Retinal pigment epithelial cell (primary cell): ENCODE measurements around the gene LMF1.

ENCODE experiments used
- DNase-seq: peaks from one replicate; pipeline ENCODE4 v3.0.0-alpha.2; 2010; ENCODE audit warnings: low read depth
- H3K4me3 ChIP-seq: 2 replicates; pipeline ENCODE4 v1.5.1; 2011; ENCODE audit warnings: mild to moderate bottlenecking, low read length, control low read depth, moderate library complexity
- TF ChIP-seq, protein P1 (sequence below): conservative IDR thresholded peaks from 2 replicates; pipeline ENCODE4 v1.5.1; 2011; ENCODE audit warnings: low read depth, low read length, control low read depth, inconsistent platforms

Gene LMF1

DNA sequence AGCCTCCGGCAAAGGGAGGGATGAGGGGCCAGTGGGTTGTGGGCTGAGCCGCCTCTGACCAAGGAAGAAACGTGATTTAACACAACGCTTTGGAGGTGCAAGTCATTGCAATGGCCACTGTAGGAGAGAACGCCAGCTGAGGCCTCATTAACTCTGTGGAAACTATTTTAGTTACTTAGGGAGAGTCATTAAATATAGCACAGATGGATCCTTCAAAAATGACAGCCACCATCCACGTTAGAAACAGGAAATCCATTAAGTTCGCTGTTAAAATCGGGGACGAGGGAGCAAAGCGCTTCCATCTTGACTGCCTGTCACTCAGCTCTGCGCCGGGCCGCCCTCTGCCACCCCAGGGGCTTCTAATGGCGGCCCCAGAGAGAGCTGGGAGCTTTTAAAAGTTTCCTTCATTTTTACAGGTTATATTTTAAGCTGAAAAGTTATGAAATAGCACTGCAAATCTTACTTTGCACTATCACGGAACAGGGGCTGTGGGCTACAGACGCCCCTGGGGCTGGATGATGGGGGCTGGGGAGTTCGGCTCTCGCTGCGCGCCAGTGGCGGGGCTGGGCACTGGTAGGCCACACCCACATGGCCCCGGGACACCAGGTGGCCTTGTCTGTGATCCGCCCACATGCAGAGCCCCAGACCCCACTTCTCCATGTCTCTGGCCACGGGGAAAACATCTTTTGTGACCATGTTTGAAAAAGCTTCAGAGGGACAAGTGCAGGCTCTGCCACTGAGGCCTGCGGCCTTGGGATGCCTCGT, 54.6 kb downstream of the LMF1 start:
- H3K4me3 ChIP-seq, result no peak overlapping the region
- DNase-seq, result no peak
- TF ChIP-seq, protein P1, sequence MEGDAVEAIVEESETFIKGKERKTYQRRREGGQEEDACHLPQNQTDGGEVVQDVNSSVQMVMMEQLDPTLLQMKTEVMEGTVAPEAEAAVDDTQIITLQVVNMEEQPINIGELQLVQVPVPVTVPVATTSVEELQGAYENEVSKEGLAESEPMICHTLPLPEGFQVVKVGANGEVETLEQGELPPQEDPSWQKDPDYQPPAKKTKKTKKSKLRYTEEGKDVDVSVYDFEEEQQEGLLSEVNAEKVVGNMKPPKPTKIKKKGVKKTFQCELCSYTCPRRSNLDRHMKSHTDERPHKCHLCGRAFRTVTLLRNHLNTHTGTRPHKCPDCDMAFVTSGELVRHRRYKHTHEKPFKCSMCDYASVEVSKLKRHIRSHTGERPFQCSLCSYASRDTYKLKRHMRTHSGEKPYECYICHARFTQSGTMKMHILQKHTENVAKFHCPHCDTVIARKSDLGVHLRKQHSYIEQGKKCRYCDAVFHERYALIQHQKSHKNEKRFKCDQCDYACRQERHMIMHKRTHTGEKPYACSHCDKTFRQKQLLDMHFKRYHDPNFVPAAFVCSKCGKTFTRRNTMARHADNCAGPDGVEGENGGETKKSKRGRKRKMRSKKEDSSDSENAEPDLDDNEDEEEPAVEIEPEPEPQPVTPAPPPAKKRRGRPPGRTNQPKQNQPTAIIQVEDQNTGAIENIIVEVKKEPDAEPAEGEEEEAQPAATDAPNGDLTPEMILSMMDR, result no peak

DNA sequence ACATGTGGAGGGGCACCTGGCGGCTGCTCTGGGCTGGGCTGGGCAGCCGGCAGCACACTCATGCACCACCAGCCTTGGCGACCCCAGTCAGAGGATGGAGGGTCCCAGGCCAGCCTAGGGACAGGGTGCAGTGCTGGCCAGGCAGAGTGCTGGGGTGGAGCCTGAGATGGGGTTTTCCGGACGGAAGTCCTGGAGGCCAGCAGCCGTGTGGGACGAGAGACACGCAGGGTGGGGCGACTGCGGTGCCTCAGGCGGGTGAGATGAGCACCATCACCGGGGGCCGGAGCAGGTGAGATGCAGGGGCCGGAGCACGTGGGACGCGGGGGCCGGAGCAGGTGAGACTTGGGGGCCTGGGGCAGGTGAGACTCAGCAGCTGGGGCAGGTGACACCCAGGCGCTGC, 55.2 kb downstream of the LMF1 start:
- no peak overlapping the region for H3K4me3 ChIP-seq
- TF ChIP-seq, protein P1, result no peak
- no peak for DNase-seq

DNA sequence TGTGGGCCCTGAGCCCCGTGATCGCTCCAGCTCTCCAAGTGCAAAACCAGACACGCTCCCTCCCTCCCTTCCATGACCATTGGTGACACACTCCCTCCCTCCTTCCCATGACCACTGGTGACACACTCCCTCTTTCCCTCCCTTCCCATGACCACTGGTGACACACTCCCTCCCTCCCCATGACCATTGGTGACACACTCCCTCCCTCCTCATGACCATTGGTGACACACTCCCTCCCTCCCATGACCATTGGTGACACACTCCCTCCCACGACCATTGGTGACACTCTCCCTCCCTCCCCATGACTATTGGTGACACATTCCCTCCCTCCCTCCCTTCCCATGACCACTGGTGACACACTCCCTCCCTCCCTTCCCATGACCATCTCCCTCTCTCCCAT, 56.3 kb downstream of the LMF1 start:
- TF ChIP-seq, protein P1, result no peak
- H3K4me3 ChIP-seq, result no peak overlapping the region
- DNase-seq, result no peak

DNA sequence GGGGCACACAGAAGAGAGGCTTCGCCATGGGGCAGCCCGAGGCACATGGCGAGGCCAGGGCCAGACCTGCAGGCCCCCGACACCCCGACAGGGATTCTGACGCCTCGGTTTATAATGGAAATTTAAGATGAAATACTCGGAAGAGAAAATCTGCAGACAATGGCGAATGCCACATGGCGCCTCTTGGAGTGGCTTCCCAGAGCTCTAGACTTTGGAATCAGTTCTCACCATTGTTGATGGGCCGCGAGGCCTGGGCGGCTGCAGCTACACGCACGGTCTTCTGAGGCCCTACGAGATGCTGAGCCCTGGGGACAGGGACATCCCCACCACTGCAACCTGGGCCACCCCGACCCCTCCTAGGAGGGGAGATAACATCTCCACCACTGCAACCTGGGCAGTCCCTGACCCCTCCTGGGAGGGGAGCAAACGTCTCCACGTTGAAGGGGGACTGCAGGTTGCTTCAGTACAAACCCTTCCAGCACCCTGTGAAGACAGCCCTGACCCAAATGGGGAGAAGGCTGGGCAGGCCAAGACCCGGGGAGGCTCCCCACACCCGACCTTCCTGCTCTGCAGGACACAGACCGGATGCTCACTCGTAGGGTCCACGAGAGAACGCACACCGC, 56.9 kb downstream of the LMF1 start:
- no peak overlapping the region for H3K4me3 ChIP-seq
- TF ChIP-seq, protein P1, result no peak
- DNase-seq, result no peak

DNA sequence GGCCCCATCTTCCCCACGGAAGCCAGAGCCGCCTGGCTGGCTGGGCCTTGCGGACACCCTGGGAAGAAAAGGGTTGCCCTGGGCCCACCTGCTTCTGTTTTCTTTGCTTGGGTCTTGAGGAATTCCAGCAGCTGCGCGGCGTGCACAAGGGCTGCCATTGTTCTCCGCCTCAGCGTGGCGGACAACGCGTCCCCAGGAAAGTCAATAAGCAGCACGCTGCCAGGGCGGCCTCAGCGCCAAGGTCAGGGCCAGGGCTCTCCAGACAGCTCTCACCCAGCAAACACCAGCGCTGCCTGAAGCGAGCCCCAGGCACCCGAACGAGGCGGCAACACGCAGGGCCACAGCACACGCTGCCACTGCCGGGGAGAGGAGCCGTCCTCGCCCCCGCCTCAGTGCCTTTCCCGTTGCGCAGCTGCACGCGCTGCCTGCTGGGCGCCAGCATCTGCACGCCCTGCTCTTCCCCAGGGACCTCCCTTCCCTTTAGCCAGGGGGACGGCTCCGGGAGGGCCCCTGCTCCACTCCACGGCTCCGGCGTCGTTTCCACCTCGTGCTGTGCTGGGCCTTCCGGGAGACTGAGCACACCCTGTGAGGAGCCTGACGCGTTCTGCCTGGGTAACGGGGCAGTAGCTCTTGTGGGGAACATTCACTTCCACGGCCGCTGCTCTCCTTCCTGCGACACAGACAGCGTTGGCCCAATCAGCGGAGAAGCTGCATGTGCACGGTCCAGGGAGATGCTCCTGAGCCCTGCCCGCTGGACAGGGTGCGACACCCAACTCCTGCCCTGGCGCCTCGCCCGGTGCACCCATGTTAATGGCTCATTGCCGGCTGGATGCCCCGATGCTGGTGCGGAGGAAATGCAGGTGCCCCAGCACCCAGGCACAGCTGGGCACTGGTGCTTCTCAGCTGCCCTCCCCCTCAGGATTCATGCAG, 57.8 kb downstream of the LMF1 start:
- no peak for DNase-seq
- TF ChIP-seq, protein P1, result no peak
- H3K4me3 ChIP-seq, result no peak overlapping the region

DNA sequence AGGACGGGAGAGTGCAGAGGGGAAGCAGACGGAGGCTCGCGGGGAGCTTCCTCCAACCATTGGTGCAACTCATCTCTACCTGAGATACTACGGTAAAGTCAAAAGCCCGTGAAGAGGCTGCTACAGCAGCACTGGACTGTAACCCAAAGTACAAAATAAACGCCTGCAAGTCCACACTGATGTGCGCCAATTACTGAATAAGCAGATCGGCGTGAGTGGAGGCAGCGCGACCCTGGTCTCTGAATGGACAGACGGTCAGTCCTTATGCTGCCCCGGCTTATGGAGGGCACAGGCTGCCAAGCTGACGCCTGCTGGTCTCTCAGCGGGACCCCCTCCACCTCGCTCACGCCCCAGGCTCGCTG, 58.5 kb downstream of the LMF1 start:
- no peak overlapping the region for H3K4me3 ChIP-seq
- TF ChIP-seq, protein P1, result no peak
- no peak for DNase-seq
